T-helper 22 cell (primary cell): ENCODE results near the gene ZNF592.
"Not testable (repeated sequence)": the region's sequence is repeated elsewhere in the genome, so short reads cannot be mapped to it uniquely, and the experiment has no call there.

Experiments
- DNase-seq: peaks from one replicate; pipeline ENCODE4 v3.0.0-alpha.2; 2020; ENCODE audit warnings: low read depth

ZNF592 gene

DNA sequence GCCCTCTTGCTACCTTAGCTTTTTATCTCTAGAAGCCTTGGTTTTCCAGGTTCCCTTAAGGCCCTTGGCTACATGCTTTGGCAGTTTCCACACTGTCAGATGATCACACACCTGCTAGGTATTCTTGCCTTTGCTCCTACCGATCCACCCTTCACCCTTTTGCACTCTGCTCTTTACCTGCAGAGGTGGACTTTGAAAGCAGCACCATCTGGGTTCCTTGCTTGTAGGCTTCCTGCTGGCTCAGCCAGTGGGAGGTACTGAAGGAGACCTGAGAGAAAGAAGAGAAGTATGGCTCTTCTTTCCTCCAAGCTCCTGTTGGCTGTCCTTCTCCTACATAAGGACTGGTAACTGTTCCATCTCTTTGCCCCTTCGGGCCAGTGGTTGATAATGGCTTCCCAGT, 7.3 kb upstream of the ZNF592 start:
- no peak for DNase-seq

DNA sequence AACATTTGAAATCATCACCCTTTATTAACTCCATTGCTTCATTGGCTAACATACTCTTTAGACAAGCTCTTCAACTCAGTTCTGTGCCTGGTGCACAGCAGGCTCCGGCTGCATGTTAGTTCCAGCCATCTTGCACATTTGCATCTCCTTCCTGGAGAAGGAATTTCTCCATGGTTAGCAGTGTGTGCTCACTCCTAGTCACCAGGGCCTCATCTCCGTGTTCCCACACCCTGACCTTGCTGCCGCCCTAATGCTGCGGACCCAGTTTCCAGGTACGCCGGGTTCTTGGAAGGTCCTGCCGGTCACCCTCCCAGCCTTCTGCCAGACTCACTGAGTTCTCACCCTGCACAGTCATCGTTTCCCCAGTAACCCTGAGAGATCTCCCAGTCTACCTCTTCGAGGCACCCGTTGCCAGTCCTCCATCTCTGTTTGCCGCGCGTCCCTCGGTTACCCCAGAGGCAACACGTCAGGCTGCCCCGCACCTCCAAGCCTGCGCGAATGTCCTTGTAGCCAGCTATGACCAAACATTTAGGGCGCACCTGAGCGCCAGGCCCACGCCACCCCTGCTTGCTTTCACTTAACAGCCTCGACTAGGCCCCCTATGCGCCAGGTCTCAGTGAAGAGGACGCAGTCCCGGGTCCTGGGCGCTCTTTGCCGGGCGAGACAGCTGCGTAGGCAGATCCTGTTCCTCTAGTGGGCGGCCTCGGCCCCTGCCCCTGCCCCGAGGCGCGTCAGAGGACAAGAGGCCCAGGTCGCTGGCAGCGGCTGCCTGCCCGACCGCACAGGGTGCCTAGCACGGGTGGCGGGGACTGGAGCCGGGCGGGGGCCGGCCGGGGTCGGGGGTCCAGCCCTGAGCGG, 747 bp upstream of the ZNF592 start:
- DNase-seq = peak; percentile 62

DNA sequence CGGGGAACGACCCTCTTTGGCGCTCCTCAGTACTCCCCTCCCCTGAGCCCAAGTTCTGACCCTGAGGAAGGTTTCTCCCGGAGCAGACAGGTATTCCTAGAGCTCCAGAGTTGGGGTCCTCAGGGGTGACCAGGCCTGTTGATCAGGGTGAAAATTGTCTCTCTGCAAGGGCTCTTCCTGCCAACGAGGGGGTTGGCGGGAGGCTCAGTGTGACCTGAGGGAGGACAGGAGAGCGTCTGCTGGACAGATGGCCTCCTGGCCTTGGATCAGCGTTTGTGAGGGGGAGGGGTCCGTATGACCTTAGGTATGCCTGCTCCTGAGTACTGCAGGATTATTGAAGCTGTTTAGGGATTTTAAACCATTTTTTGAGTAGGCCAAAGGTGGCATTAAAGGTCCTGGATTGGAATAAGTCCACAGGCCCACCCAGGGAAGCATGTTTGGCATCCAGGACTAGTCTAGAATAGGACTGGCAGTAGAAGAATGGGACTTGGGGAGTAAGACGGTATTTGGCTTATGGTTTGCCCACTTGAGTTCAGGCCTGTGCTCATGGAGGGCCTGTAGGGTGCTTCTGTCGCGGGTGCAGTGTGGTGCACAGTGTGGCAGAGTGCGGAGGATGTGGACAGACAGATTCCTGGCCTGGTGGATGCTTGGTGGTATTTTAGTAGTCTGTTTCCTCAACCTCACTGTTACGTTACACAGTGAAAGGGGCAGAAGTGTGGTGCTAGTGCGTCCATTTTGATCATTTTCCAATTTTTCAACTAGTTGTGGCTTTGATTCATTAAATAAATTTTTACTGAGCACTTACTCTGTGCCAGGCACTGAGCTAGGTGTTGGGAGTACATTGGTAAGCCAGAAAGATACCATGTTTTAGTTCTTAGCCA, 959 bp downstream of the ZNF592 start:
- DNase-seq = no peak

DNA sequence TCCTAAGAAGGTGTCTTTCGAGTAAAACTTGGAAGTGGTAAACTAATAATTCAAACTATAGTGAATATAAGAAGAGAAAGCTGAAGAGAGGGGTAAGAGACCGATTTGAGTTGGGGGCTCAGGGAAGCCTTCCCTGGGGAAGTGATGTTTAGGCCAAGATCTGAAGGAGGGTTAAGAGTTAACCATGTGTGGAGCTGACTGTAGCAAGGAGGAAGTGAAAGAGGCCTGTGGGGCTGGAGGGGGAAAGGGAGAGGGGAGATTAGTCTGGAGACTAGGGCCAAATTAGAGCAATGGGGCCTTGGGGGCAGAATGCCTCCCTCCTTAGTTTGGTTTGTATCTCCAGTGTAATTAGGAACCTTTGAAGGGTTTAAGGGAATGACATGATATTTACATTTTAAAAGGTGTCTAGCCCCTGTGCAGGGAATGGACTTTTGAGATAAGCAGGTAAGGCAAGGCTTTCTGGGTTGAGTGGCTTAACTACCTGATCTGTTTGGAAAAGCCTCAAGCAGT, 2.2 kb downstream of the ZNF592 start:
- no peak for DNase-seq

DNA sequence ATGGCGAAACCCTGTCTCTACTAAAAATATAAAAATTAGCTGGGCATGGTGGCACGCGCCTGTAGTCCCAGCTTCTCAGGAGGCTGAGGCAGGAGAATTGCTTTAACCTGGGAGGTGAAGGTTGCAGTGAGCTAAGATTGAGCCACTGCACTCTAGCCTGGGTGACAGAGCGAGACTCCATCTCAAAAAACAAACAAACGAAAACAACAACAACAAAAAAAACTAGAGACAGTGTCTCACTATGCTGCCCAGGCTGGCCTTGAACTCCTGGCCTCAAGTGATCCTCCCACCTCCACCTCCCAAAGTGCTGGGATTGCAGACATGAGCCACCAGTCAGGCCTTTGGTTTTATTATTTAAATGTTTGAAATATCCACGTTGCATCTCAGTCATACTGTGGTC, 3.3 kb downstream of the ZNF592 start:
- DNase-seq = not testable (repeated sequence)

DNA sequence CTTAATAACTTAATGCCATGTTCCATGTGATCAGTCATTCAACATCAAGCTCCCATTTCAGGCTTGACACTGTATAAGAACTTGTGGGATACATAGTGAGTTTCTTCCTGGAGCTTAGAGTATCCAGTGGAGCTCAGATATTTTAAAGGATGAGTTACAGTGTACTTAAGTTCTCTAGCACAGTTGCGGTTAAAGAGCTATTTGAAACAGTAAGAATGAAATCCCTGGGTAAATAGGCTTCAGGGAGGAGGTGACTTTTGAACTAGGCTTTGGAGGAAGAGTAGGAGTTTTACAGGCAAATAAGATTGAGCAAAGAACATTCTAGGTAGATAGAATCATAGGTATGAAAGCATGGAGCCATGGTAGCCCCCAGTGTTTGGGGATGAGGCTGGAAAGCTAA, 3.8 kb downstream of the ZNF592 start:
- DNase-seq = no peak

DNA sequence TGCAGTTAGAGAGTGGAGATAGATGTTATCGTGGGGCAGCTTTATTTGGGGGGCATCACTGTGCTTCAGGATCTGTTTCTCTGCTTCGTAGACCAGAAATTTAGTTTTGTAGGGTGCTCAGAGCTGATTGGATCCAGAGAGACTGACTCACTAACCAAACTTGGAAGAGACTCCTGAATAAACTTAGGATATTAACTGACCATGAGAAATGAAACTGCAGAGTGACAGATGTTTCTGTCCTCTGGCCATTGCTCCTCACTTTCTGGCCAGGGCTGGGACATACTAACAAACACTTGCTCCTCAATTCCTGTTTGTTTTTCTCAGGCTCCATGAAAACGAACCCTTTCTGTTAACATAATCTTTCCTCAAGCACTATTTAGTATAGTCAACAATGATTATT, 4.3 kb downstream of the ZNF592 start:
- no peak for DNase-seq

DNA sequence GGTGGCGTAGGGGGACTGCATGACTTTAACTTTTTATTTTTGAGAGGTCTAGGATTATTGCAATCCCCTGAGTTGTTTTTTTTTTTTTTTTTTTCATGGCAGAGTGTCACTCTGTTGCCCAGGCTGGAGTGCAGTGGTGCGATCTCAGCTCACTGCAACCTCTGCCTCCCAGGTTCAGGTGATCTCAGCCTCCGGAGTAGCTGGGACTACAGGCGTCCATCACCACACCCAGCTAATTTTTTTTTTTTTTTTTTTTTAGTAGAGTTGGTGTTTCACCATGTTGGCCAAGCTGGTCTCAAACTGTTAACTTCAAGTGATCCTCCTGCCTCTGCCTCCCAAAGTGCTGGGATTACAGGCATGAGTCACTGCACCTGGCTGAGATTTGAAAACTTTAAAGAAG, 6.5 kb downstream of the ZNF592 start:
- DNase-seq = not testable (repeated sequence)

DNA sequence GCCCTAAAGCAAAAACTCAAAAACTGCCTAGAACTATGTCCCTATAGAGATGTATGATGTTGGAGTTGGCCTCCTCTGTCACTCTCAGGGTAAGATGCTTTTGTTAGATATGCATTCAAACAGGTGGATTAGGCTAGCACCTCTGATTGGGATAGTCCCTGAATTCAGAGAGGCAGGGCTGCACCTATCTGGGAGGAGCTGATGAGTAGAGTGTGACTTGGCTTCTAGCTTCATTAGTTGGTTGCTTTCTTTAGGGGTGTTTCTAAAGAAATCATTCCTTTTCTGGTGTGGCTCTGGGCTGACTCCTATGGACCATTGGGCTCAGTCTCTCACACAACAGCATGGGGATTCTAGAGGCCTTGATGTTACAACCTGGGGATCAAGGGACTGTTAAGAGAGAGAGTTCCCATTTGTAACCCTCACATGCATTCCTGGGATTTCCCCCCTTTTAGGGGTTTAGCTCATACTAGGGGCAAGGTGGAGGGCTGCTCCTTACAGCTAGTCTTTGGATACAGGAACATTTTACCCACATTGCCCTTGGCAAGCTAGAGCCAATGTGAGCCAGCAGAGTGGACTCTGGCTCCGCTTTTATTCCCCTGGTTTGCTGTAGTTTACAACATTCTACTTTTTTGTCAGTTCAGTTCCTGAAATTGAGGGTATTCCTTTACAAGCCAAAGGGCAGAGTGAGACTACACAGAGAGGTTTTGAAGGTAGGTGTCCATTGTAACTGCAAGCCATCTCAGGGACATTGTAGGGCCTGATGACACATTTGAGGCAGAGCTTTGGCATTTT, 7.5 kb downstream of the ZNF592 start:
- DNase-seq = no peak

DNA sequence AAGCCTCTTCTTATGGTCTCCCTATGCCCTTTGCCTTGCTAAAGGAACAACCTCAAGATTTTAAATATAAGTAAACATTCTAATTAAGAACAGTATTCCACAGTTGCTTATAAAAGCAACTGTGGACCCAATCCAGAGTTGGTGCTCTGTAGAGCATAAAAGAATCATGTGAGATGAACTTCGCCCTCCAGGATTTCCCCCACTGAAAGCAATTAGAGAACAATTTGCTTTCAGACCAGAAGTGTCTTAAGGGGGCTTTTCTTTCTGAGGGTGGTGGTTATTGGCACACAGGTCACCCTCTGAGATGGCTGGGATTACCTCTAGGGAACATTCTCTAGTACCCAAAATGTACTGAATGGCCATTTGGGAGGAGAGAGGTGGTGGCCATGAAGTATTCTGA, 10.6 kb downstream of the ZNF592 start:
- DNase-seq = no peak

DNA sequence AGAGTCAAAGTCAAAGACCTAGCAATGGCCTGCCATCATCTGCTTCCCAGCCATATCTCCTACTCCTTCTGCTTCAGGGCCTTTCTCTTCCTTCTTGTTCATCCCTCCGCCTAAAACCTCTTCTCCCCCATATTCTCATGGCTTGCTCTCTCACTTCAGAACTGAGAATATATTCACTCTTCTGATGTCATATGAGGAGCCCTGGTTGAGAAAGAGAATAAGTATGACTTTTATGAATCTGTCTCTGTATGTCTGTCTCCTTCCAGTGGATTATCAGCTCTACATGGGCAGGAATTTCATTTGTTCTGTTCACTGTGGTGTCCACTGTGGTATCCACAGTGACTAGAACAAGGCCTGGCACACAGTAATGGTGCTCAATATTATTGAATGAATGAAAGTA, 11.8 kb downstream of the ZNF592 start:
- no peak for DNase-seq

DNA sequence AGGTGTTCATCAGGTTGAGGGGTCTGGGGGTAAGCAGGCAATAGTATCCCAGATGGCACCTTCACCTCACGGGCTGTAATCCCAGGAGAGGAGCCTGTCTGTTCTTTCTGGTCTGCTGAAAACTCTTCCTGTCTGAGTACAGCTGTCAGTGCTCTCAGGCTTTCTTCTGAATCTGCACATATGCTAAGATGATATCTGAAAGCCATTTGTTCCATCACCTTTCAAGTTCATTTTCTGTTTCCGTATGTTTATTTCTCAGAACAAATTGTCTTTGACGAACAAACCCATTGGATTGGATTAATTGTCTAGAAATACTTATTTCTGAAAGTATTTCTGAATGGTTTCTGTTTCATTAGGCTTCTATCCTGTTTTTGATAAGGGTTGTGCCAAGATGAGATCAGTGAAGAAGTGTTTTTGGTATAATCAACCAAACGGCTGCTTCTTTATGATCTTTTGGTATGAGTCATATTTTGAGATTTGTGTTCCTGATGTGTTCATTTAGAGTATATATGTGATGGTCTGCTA, 13.3 kb downstream of the ZNF592 start:
- no peak for DNase-seq

DNA sequence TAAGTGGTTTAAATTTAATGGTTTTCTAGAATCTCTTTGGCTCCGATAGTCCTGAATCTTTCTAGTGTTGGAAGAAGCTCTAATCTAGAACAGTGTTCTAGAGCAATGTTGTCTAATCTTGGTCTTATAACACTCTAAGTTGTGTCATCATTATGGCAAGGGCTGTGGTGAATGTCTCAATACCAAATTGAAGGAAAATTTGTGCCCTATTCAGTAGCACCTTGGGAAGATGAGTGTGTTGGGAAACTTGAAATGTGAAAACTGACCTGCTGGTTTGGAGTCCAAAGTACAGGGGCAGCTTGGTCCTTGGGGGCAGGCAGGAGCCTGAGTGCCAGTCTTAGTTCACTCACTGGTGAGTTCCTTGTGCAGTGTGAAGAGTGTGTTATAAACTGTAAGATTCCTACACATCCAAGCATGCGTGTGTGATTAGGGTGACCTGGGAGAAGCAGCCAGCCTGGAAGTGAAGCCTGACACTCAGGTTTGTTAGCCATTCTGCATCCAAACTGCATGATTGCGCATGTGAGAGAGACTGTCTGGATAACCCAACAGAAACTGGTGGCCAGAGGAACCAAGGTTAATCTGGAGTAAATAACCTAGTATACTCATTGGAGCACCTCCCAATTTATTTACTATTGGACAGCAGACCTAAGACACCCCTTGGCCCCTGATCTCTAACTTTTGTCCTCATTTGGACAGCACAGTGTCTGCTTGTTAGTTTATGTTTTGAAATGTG, 14.6 kb downstream of the ZNF592 start:
- no peak for DNase-seq

DNA sequence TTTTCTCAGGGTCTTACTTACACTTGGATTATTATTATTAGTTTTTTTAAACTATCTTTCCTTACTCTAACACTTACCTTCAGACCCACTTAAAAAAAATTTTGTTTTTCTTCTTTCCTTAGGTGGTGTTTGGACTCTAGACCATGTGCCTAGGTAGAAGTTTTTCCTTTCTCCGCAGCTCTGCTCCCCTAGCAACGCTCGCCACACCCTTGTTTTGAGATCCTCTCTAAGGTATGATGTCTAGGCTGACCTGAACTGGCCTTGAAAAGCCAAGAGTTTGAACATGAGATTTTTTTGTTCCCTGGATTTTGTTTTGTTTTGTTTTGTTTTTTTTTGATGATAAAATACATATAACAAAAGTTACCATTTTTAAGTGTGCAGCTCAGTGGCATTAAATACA, 16.2 kb downstream of the ZNF592 start:
- DNase-seq = no peak

DNA sequence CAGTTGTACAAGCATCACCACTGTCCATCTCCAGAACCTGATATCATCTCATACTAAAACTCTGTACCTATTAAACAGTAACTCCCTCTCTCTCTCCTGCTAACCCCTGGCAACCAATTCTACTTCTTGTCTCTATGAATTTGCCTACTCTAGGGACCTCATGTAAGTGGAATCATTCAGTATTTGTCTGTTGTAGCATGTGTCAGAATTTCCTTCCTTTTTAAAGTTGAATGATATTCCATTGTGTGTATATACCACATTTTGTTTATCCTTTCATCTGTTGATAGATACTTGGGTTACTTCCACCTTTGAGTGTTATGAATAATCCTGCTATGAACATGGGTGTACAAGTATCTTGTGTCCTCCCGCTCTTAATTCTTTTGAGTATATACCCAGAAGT, 16.6 kb downstream of the ZNF592 start:
- DNase-seq = no peak

DNA sequence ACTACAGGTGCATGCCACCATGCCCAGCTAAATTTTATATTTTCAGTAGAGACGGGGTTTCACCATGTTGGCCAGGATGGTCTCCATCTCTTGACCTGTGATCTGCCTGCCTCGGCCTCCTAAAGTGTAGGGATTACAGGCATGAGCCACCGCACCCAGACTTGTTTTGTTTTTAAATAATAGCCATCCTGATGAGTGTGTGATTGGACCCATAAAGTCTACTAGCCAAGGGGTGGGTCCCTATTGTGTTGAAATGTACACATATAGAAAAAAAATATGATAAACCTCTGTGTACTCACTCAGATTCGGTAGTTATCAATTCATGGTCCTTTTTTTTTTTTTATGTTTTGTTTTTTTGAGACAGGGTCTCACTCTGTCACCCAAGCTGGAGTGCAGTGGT, 17.3 kb downstream of the ZNF592 start:
- no peak for DNase-seq

DNA sequence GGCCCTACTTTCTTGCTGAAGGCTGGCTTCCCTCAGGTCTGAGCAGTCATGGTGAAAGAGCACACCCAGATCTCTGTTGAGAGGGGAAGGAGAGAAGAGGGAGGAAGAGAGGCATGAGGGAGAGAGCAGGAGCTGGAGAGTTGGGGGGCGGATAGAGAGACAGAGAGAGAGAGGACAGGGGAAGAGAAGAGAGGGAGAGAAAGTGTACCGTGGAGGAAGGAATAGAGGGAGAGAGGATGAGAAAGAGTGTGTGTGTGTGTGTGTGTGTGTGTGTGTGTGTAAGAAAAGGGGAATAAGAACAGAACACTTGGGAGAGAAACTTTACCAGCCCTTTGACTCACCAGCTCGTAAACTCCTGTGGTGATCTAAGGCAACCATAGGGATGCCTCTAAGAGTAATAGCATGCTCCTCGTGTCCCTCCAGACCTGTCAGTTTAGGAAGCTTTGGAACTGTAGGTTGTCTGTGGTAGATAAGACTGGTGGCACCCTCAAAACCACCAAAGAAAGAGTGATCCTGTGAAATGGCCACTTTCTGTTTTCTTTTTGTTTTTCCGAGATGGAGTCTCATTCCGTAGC, 18.2 kb downstream of the ZNF592 start:
- no peak for DNase-seq

DNA sequence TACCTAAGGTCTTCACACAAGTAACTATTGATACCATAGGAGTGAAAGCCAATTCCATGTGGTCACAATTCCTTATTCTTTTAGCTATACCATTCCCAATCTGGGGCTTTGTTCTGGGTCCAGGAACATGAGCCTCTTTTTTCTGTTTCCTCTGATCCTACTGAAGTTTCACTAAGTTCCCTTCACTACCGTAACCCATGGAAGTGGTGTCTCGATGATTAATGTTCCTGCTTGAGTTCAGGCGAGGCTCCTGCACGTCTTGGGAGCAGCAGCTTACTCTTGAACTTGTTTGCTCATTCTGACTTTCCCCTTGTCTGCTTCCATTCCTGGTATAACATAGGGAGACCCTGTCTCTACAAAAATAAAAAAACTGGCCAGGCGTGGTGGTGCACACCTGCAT, 23.6 kb downstream of the ZNF592 start:
- DNase-seq = no peak

DNA sequence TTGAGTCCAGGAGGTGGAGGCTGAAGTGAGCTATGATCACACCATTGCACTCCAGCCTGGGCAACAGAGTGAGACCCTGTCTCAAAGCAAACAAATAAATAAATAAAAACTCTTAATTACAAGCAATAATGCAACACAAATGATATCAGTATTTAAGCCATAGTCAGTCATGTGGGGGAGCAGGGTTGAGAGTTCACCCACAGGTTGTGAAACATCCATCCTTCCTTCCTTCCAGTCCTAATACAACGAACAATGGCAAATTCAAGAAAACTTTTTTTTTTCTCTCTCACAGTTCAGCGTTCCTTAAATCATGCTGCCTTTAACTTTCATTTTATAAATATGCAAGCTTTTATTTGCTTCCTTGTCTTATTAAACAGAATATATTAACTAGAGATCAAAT, 24.1 kb downstream of the ZNF592 start:
- DNase-seq = no peak

DNA sequence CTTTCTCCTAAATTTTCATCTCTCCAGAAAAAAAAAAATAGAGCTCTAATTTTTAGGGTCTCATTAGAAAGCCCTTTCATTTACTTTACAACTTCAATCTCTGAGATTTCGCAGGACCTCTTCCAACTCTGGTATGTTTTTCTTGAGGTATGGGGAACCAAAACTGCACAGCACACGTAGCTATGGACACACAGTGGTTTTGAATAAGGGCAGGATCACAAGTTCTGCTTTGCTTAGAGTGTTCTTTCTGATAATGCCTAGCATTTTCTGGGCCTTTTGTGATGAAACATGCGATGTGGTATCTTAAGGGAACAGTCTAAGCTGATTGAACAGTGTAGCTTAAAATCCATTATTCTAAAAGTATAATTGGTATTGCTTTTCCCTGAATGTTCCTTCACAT, 25.3 kb downstream of the ZNF592 start:
- no peak for DNase-seq

DNA sequence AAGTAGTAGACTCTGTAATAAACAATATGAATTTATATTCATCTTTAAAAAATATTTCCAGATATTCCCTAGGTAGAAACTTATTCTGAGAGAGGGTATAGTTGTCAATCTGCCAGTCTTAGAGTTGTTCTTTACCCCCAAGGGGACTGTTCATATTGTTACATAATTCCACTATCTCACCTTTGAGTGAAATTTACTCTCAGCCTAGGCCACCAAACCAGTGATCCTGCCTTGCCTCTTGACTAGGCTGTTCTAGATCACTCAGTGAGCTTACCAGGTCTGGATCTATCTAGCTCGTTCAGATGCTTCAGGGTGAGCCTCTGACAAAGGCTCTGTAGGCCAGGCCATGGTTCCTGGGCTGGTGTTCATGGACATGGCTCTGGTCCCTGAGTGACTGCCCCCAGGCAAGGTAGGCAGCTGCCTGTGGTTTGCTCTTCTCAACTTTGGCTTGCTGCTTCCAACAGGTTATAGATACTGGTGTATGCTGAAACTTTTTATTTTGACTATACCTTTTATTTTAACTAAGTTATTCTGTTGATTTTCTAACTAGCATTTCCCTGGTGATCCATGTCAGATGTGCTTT, 27.6 kb downstream of the ZNF592 start:
- no peak for DNase-seq
